Anterior cingulate cortex (tissue), 58 donors: ENCODE results near the gene NAA80.
"Not testable (repeated sequence)": the region's sequence is repeated elsewhere in the genome, so short reads cannot be mapped to it uniquely, and the experiment has no call there.

Source experiments
- DNase-seq, 58 donors: peaks; one replicate each; lab custom pipeline; 2025; lab: John Stamatoyannopoulos, UW

NAA80 gene

GRCh38 chr3:50318163-50318562 lies 19.0 kb upstream of the NAA80 start:
- no peak for DNase-seq

GRCh38 chr3:50317300-50317699 lies 18.1 kb upstream of the NAA80 start:
- DNase-seq = peak in 1 of 58 donors; percentile 25

DNA sequence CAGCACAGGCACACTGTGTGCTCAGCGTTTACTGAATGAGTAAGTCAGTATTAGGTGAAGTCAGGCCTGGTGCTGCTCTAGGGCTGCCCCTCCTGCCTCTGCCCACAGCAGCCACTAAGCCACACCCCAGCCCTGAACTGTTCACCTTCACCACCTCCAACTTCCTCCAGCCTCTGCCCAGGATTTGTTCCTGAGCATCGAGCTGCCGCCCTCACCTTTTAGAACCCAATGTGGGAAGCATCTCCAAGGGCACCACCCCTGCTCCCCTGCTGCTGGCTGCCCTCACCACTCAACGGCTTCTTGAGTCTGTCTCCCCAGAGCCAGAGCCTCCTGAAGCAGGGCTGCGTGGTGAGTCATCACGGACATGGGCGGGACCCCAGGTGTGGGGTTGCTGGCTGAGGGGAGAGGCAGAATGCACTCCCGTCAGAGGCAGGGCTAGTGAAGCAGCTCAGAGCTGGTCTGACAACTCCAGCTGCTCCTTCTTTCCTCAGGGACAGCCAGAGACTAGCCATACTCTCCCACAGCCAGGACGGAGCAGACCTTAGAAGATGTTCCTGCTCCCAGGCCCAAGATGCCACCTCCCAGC lies 17.5 kb upstream of the NAA80 start:
- DNase-seq = no peak

DNA sequence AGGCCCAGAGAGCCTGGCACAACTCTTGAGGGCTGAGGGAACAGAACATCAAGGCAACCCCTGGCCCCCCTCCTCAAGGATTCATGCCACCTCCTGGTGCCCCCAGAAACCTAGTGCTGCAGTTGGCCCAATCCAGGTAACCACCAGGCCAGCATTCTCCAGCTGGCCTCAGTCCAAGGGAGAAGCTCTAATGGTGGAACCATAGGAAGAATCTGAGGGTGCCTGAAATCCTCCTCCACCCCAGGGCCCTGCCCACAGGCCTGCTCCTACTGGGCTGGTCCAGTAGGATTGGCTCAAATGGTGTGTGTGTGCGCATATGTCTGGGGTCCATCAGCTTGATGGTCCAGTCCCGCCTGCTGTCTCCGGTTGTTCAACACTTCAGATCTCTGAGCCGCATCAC lies 15.6 kb upstream of the NAA80 start:
- no peak for DNase-seq

DNA sequence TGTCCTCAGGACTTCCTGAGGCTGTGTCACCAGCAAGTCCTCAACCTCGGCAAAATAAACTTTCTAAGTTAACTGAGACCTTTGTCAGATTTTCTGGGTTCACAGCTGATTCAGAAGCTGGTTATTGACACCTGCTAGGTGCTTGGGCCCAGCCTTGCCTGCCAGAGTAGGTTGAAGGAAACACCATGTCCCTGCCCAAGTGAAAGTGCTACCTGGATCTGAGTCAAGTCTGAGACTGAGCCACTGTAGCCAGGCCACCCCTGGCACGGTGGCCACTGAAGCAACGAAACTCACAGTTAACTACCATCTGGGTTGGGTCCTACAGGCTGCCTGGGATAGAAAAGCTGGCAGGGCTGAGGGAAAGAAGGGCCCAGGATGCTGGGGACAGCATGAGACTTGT lies 15.1 kb upstream of the NAA80 start:
- no peak for DNase-seq

GRCh38 chr3:50312041-50312440 lies 12.8 kb upstream of the NAA80 start:
- not testable (repeated sequence) for DNase-seq

GRCh38 chr3:50304601-50305000 lies 5.4 kb upstream of the NAA80 start:
- DNase-seq = no peak

DNA sequence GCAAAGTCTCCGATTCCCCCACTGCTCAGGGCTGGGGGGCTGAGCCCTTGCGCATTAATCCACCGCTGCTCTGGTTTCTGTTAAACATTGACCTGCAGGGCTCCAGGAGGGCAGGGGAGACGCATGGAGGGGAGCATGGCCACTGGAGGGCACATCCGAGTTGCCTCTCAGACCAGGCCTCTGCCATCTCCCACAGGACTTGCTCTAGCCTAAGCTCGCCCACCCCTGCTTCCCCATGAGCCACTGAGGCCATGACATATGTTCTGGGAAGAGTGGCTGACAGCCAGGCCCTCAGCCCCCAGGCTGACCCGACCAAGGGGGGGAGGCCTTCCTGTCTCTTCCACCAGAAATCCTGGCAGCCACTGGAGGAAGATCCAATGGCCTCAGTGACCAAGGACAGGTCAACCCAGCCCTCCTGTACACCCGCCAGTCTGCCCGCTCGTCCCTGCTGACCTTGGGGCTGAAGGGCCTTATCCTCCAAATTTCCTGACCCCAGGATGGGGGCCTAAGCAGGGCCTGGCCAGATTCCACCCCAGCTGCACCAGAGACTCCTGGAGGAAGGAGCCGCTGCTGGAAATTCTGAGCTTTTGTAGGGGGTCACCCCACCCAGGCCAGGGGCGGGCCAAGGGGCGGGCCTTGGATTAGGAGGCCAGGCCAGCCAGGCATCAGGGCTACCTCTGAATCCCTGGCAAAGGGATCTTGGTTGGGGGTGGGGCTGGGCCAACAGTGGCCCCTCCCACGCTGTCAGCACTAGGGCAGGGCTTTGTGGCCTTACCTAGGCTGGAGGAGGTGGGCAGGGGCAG lies 4.0 kb upstream of the NAA80 start, which contains the start of gene HYAL1:
HYAL1 (minus strand) TSS at position 562 of the 803 bp plus-strand sequence. CDS start 618 bp downstream, outside the sequence.
- DNase-seq = no peak

DNA sequence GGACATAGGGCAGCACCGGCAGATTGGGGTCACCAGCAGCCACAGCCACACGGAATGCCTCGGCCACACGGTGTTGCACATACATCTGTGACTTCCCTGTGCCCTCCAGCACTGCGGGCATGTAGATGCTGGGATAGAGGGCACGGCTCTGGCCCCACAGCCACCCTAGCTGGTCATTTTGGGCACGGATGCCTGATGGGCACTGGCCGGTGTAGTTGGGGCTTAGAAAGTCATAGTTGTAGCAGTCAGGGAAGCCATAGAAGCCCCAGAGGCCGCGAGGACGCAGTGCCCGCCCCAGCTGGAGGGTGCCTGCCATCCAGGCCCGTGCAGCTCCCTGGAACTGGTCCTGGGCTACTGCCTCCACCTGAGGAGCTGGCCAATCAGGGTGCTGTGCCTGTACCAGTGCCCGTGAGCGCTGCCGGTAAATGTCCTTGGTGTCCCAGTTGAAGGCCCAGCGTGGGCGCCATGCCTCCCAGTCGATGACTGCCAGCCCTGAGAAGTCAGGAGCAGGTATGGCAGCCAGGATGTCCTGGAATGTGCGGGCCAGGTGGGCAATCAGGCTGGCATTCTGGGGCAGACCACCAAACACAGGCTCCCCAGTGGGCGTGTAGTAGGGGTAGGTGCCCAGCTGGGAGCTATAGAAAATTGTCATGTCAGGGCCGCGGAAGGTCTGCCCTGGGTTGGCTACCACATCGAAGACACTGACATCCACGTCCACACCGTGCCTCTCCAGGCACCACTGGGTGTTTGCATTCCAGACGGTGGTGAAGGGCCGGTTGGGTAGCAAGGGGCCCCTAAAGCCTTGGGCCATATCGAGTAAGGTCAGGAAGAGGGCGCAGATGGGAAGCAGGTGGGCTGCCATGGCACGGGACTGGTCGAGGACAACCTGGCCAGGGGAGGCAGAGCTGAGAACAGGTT lies 3.1 kb upstream of the NAA80 start:
- no peak for DNase-seq

GRCh38 chr3:50300681-50301254 lies 1.6 kb upstream of the NAA80 start:
- no peak for DNase-seq

DNA sequence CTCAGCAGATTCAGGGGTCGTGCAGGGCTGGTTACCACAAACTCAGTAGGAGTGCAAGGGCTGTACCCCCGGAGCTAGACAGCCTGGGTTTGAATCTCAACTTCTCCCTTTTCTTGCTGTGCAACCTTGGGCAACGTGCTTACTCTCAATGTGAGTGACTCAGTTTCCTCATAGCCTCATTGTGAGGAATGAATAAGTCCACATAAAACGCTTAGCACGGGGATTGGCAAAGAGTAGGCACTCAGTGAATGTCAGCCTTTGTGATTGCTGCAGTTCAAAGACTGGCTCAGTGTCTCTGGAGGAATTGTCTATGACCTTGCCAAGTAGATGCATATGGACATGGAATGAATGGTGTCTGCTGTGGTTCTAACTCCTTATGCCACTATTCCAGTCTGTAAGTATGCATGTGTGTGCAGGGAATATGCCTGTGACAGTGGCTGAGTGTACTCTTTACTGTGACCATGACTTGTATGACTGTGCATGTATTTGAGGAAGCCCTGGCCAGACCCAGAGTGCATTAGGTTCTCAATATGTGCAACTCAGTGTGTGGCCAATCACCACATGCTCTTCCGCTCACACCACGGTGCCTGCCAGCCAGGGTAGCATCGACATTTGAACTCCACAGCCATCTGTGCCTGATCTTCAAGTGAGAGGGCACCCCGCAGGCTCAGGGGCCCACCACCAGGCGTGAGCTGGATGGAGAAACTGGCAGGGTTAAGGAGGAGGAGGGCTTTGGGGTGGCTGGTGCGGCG lies 900 bp upstream of the NAA80 start:
- peak in 32 of 58 donors; percentile 30 to 84 (median 68) for DNase-seq

DNA sequence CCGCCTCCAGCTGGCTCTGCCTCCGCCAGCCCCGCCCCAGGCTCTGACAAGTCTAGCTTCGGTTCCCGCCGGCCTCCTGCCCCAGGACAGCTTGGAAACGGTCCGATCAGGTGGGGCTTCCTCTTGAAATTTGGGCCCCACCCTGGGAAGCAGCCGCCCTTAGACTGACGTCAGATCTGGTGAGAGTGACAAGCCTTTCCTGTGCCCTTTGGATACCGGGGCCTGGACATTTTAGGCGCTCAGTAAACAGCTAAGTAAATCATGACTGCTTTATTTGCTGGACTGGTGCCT lies 378 bp upstream of the NAA80 start:
- DNase-seq = no peak

GRCh38 chr3:50297896-50298725 lies 1.1 kb downstream of the NAA80 start:
- DNase-seq = no peak

- DNase-seq = no peak
Measured at GRCh38 chr3:50297384-50297775, 1.8 kb downstream of the NAA80 start.

- DNase-seq = no peak
Measured at GRCh38 chr3:50296721-50297383, 2.4 kb downstream of the NAA80 start.

- DNase-seq = no peak
Measured at GRCh38 chr3:50295553-50296431, 3.4 kb downstream of the NAA80 start.

DNA sequence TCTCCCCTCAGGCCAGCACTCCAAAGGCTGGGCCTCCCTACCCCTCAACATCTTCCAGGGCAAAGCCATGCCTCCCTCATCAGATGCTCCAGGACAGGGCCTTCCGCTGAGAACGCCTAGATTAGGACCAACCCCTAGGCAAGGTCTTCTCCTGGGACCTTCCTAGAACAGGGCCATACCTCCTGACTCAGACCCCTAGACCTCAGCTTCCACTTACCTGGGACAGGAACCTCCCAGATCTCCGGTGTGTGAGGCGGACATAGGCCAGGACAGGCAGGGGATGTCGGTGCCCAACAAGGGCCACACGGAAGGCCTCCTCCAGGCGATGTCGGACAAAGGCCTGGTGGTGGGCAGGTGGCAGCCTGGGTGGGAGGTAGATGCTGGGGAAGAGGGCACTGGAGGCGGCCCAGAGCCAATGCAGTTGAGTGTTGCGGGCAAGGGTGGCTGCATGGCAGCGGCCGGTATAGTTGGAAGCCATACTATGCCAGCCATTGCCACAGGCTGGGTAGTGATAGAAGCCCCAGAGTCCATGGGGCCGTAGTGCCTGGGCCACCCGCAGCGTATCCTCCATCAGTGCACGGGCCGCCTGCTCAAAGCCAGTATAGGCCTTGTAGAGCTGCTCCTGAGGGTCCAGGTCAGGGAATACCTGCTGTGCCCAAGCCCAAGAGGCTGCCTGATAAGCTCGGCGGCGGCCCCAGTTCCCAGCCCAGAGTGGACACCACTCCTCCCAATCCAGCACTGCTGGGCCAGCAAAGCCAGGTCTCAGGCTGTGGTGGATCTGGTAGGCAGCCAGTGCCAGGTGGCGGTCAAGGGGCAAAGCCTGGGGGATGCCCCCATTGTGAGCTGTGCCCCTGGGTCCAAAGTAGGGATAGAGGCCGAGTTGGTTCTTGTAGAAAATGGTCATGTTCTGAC lies 4.5 kb downstream of the NAA80 start:
- DNase-seq = no peak
